ENCODE data around the gene SELENON. TPM values are rescaled to one million over a fixed set of nuclear protein-coding genes. Genes with fewer than 3 reads are reported as not detected.
A peak's percentile ranks its signal among the peaks of the same experiment; 100 is the strongest.

The SELENON gene
- total and polyA plus RNA-seq, 9 of the 15 experiments (the other 6 are each of a cell fraction or from before 2014, with no cell fraction given), result 0.43 to 26.7 (median 7.0) TPM

DNA sequence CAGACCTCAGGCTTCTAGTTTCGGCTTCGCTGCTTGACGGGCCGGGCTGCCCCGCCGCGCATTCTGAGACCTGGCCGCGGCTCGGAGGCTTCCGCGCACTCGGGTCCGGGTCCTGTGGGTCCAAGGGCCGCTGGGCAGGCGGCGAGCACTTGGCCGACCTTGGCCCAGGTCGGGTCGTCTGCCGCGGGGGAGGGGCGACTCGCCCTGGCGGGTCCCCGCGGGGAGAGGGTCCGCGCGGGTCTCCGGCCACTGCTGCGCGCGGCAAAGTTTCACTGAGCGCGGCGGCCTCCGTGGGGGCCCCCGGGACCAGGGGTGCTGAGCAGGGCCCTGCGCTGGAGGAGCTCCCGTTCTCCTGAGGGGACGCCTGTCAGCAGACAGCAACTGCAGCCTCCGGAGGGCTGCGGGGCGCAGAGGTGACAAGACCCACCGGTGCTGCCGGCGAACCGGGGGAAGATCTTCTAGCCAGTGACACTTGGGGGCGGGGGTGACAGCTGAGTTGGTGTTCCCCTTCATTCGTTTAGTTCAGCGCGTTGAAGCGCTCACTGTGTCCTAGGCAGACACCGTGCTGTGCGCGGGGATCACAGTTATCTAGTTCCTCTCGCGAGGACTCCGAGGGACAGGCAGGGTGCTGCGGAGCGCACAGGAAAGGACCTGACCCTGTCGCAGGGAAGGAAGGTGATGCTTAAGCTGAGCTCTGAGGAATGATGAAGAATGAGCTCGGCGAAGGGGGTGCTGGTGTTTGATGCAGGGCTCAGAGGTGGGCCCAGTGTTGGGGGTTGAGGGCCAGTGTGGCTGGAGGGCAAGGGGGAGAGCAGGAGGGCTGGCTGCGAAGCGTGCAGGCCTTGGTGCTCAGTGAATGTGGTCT, 20.5 kb downstream of the SELENON start (continued):
- TF ChIP-seq, protein P1, sequence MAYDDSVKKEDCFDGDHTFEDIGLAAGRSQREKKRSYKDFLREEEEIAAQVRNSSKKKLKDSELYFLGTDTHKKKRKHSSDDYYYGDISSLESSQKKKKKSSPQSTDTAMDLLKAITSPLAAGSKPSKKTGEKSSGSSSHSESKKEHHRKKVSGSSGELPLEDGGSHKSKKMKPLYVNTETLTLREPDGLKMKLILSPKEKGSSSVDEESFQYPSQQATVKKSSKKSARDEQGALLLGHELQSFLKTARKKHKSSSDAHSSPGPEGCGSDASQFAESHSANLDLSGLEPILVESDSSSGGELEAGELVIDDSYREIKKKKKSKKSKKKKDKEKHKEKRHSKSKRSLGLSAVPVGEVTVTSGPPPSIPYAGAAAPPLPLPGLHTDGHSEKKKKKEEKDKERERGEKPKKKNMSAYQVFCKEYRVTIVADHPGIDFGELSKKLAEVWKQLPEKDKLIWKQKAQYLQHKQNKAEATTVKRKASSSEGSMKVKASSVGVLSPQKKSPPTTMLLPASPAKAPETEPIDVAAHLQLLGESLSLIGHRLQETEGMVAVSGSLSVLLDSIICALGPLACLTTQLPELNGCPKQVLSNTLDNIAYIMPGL (CRISPR knock-in tag; IDR thresholded peaks at IDR 0.05), result peak; percentile 46; the same call in 1 of the 2 replicates
- TF ChIP-seq NCOR1 (IDR thresholded peaks at IDR 0.05) (no peak), ZNF133 (CRISPR knock-in tag; IDR thresholded peaks at IDR 0.05) (no peak), CREM (IDR thresholded peaks at IDR 0.05; ENCODE audit: low read depth) (peak; percentile 20; the same call in 1 of the 2 replicates), TBP (optimal IDR thresholded peaks at IDR 0.05; ENCODE audit: low read depth, low read length) (peak; percentile 44), PCBP2 (IDR thresholded peaks at IDR 0.05; ENCODE audit: low read depth, low read length, poor library complexity, severe bottlenecking) (no peak), MYC (IDR thresholded peaks at IDR 0.05; ENCODE audit: low read depth, low read length) (peak; percentile 33; the same call in 1 of the 2 replicates), MYC (CRISPR knock-in tag; IDR thresholded peaks at IDR 0.05; ENCODE audit: borderline replicate concordance, low read depth) (no peak), ZNF408 (CRISPR knock-in tag; IDR thresholded peaks at IDR 0.05; ENCODE audit: low read depth) (no peak), NFATC3 (IDR thresholded peaks at IDR 0.05) (no peak), RBM25 (IDR thresholded peaks at IDR 0.05; ENCODE audit: low read depth, low read length, severe bottlenecking) (no peak), ZNF146 (CRISPR knock-in tag; IDR thresholded peaks at IDR 0.05; ENCODE audit: unreplicated experiment) (no peak), MAZ (CRISPR knock-in tag; conservative IDR thresholded peaks at IDR 0.05 in 1 of 2, IDR thresholded peaks at IDR 0.05 in 1 of 2) (no peak), STAG1 (CRISPR knock-in tag; IDR thresholded peaks at IDR 0.05; ENCODE audit: borderline replicate concordance) (no peak), PRPF4 (IDR thresholded peaks at IDR 0.05; ENCODE audit: insufficient read depth, low read depth, low read length, poor library complexity, severe bottlenecking) (no peak), HNRNPUL1 (IDR thresholded peaks at IDR 0.05; ENCODE audit: low read length) (peak; percentile 85; the same call in 1 of the 2 replicates), CBX5 (IDR thresholded peaks at IDR 0.05; ENCODE audit: borderline replicate concordance, low read depth) (no peak), HEY1 (CRISPR knock-in tag; IDR thresholded peaks at IDR 0.05; ENCODE audit: borderline replicate concordance) (no peak)
- TF ChIP-seq, protein P2, sequence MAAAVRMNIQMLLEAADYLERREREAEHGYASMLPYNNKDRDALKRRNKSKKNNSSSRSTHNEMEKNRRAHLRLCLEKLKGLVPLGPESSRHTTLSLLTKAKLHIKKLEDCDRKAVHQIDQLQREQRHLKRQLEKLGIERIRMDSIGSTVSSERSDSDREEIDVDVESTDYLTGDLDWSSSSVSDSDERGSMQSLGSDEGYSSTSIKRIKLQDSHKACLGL (CRISPR knock-in tag; IDR thresholded peaks at IDR 0.05; ENCODE audit: borderline replicate concordance, poor library complexity, severe bottlenecking), result no peak
- TF ChIP-seq, protein P3, sequence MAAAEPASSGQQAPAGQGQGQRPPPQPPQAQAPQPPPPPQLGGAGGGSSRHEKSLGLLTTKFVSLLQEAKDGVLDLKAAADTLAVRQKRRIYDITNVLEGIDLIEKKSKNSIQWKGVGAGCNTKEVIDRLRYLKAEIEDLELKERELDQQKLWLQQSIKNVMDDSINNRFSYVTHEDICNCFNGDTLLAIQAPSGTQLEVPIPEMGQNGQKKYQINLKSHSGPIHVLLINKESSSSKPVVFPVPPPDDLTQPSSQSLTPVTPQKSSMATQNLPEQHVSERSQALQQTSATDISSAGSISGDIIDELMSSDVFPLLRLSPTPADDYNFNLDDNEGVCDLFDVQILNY (CRISPR knock-in tag; IDR thresholded peaks at IDR 0.05), result no peak
- TF ChIP-seq, protein P4, sequence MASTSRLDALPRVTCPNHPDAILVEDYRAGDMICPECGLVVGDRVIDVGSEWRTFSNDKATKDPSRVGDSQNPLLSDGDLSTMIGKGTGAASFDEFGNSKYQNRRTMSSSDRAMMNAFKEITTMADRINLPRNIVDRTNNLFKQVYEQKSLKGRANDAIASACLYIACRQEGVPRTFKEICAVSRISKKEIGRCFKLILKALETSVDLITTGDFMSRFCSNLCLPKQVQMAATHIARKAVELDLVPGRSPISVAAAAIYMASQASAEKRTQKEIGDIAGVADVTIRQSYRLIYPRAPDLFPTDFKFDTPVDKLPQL (IDR thresholded peaks at IDR 0.05; ENCODE audit: extremely low read depth, insufficient read length), result no peak

Data from K562 (cell line).